NB4 (cell line): ENCODE measurements around the gene TPRA1.
"Not testable (repeated sequence)": the region's sequence is repeated elsewhere in the genome, so short reads cannot be mapped to it uniquely, and the experiment has no call there.

Source experiments
- DNase-seq: peaks from one replicate; pipeline ENCODE4 v3.0.0; 2010; ENCODE audit warnings: low read depth
- H3K4me3 ChIP-seq: one replicate; pipeline ENCODE4 v1.5.1; 2011; ENCODE audit warnings: mild to moderate bottlenecking, low read depth, low read length, moderate library complexity
- MYC ChIP-seq: IDR thresholded peaks from 2 replicates; pipeline ENCODE4 v1.6.1; 2011; ENCODE audit warnings: low read depth, low read length
- POLR2A ChIP-seq: IDR thresholded peaks from 2 replicates; pipeline ENCODE4 v1.6.1; 2011; ENCODE audit warnings: mild to moderate bottlenecking; ENCODE audit not compliant: insufficient read length; ENCODE audit errors: extremely low read depth
- TF ChIP-seq, protein P1 (sequence below): IDR thresholded peaks from 2 replicates; pipeline ENCODE4 v1.6.1; 2011; ENCODE audit warnings: low read depth, low read length
- TF ChIP-seq, protein P2 (sequence below): IDR thresholded peaks from one replicate; pipeline ENCODE4 v1.5.1; 2012; ENCODE audit warnings: low read depth, low read length

TPRA1 gene

DNA sequence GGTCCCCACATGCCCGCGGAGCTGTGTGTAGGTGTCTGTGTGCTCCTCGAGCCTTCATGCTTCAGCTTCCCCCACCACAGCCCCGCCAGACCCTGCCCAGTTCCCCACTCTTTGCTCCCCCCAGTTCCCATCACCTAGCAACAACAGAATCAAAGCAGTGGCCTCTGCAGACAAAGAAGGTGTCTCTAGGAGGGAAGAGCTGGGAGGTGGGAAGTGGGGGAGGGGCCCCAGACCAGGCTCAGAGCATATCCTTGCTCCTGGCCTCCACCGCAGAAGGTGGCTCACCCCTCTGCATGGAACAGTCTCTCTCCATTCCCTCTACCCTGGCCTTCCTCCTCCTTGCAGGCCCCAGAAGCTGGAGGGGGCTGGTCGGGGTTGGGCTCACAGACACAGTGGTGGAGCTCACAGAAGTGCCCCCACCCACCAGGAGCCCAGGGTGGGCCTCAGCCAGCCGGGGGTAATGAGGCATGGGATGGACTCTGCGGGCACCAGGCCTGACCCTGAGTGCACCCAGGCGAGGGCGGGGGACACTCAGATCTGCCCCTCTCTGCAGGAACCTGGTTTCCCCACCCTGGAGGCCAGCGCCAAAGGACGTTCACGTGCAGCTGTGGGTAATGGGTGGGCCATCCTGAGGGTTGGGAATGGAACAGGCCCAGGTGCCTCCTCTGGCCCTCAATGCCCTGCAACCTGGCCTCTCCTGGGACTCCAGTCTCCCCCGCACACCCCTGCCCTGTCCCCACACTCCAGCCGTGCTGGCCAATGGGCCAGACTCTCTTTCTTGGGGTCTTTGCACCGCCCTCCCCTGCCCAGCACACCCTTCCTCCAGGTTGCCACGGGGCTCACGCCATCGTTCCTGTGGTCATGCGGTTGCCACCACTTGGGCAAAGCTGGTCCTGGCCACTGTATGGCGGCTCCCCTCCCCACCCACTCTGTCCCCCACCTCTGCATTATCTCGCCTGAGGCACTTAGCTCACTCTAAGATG, 53.4 kb downstream of the TPRA1 start:
- DNase-seq, result no peak
- no peak overlapping the region for H3K4me3 ChIP-seq
- TF ChIP-seq MYC, result no peak
- TF ChIP-seq, protein P1, sequence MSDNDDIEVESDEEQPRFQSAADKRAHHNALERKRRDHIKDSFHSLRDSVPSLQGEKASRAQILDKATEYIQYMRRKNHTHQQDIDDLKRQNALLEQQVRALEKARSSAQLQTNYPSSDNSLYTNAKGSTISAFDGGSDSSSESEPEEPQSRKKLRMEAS, result no peak
- TF ChIP-seq, protein P2, sequence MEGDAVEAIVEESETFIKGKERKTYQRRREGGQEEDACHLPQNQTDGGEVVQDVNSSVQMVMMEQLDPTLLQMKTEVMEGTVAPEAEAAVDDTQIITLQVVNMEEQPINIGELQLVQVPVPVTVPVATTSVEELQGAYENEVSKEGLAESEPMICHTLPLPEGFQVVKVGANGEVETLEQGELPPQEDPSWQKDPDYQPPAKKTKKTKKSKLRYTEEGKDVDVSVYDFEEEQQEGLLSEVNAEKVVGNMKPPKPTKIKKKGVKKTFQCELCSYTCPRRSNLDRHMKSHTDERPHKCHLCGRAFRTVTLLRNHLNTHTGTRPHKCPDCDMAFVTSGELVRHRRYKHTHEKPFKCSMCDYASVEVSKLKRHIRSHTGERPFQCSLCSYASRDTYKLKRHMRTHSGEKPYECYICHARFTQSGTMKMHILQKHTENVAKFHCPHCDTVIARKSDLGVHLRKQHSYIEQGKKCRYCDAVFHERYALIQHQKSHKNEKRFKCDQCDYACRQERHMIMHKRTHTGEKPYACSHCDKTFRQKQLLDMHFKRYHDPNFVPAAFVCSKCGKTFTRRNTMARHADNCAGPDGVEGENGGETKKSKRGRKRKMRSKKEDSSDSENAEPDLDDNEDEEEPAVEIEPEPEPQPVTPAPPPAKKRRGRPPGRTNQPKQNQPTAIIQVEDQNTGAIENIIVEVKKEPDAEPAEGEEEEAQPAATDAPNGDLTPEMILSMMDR, result no peak
- no peak for TF ChIP-seq POLR2A

DNA sequence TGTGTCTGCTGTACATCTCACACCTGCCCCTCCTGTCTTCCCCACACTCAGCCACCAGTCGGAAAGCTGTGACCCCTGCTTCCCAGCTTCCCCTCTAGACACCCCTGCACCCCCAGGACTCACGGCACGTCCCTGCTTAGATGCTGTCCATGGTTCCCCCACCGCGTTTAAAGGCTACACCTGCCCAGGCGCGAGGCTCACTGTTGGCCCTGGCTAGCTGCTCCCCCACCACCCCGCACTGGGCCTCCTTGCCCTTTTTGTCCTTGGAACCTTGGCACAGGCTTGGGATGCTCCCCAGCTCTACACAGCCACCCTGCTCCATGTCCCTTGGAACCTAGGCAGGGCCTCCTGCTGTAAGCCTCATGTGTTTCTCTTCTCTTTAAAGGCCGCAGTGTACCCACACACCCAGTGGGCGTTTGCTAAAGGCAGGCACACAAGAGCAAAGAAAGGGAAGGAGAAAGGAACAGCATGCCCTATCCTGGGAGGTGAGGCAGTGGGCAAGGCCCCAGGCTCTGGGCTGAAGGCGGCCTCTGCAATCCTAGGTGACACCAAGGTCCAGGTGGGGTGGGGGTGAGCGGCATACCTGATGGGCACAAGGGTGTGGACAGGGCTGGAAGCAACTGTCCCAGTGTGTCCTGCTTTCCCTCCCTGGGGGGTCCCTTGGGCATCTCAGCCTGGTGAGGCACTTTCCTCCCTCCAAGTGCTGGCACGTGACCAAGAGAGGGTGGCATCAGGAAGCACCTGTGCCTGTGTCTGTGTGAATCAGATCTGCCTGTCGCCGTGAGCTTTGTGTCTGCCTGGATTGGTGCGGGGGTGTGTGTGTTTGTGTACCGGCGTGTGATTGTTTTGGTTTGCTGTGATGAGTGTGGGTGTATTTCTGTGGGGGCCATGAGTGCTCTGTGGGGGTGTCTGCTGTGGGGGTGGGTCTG, 54.4 kb downstream of the TPRA1 start:
- TF ChIP-seq MYC (no peak), POLR2A (no peak)
- TF ChIP-seq, protein P1, result no peak
- H3K4me3 ChIP-seq, result no peak overlapping the region
- DNase-seq, result no peak

DNA sequence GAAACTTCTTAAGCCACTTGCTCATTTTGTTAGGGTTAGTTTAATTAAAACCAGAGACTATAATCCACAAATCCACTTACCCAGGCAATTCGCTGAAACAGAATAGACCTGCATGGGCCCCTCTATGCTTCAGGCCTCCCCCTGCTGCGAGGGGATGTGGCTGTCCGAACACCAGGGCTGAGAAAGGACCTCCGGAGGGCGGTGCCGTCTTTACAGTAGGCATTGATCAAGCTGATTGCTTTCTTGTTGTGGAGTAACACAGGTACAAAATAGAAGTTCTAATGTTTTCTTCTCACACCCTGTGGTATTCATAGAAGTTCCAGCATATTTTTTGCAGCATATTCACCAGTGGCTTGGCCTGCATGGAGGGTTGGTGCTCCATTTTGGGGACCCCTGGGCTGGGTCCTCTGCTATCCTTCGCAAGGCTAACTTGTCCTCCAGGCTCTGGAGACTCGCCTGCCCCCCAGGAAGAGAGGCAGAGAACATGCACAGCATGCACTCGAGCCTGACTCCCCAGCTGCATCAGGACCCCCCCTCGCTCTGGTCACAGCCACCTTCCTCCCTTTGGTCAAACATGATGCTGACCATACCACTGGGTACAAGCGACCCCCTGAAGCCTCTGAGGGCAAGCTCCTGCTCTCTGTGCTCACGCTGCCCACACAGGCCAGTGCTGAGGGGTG, 55.3 kb downstream of the TPRA1 start:
- no peak for DNase-seq
- TF ChIP-seq, protein P1, result no peak
- TF ChIP-seq MYC, result no peak
- TF ChIP-seq, protein P2, result no peak
- H3K4me3 ChIP-seq, result no peak overlapping the region

DNA sequence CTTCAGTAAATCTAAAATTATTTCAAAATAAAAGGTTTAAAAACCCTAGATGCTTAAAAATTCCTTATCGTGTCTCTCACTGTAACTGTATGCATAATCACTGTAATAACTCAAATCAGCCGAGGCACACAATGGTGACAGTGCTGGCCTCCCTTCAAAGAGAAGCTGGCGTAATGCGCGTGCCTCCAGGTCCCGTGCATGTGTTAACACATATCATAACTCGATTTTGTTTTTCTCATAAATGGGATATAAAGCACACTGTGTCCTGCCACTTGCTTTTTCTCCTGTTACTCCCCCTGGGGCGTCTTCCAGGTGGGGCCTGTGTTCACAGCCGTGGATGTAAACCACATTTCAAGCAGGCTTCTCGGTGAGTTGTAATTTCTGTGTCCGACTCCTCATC, 56.0 kb downstream of the TPRA1 start:
- no peak overlapping the region for H3K4me3 ChIP-seq
- TF ChIP-seq POLR2A (no peak), MYC (no peak)
- TF ChIP-seq, protein P2, result no peak
- TF ChIP-seq, protein P1, result no peak
- DNase-seq, result no peak

DNA sequence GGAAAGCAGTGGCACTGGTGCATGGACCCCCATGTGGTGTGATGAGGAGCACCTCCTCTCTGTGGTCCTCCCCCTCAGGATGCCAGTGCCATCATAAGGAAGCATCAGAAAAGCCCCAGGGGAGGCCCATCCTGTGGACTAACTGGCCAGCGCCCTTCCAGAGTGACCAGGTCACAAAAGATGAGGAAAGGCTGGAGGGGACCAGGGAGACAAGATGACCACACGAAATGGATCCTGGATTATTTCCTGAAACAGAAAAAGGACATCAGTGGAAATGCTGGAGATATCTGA, 56.4 kb downstream of the TPRA1 start:
- TF ChIP-seq MYC (no peak), POLR2A (no peak)
- no peak for DNase-seq
- no peak overlapping the region for H3K4me3 ChIP-seq

DNA sequence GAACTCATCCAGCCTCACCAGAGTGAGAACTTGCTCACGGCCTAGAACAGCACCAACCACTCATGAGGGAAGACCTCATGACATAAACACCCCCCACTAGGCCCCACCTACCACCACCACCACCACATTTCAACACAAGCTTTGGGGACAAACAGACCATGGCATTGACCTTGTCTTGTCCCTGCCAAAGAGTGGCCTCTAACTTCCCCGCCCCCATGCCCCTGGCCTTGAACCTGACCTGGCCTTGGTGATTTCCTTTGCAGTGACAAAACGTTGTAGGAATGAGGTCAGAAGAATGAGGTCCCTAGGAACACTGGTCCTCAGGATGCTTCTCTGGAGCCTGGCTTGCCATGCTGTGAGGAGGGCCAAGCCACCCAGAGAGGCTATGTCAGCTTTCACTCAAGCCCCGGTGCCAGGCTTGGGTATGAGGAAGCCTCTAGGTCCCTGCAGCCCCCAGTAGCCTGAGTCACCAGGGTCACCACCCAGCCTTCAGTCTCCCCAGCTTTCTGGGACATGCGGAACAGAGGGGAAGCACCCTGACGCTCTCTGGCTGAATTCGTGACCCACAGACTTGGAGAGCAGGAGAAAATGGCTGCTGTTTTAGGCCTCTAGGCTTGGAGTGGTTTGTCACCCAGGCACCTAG, 57.9 kb downstream of the TPRA1 start:
- no peak for DNase-seq
- H3K4me3 ChIP-seq, result no peak overlapping the region
- no peak for TF ChIP-seq MYC

DNA sequence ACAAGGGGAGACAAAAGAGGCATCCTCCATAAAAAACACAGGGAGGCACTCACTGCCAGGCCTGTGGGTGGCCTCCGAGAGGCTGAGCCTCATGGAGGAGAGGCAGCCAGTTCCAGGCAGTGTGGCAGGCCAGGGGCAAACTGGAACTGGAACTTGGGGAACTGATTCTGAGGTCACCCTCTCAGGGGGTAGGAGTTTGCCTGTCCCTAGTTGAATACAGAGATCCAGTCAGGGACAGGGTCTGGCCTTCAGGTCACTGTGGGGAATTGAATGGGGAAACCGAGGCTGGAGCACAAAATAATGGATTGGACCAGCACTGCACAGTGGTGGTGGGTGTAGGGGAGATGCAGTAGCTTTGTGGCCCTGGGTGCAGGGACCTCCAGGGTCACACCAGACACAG, 58.7 kb downstream of the TPRA1 start:
- no peak for TF ChIP-seq MYC
- TF ChIP-seq, protein P1, result no peak
- TF ChIP-seq POLR2A, result no peak
- TF ChIP-seq, protein P2, result no peak
- DNase-seq, result no peak
- H3K4me3 ChIP-seq, result no peak overlapping the region

DNA sequence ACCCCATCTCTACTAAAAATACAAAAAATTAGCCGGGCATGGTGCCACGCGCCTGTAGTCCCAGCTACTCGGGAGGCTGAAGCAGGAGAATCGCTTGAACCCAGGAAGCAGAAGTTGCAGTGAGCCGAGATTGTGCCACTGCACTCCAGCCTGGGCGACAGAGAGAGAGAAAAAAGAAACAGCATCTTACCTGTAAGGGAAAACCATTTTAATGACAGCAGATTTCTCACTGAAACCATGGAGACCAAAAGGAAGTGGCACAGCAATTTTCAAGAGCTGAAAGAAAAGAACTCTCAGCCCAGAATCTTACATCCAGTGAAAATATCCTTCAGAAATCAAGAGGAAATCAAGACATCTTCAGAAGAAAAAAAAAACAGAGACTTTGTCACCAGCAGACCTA, 59.7 kb downstream of the TPRA1 start:
- not testable (repeated sequence) for H3K4me3 ChIP-seq, DNase-seq
